Fibroblast of lung (primary cell): ENCODE results near the gene ZCRB1. TPM values are rescaled to one million over a fixed set of nuclear protein-coding genes. Genes with fewer than 3 reads are reported as not detected.

Experiments used
- DNase-seq, 2 donors: peaks; one replicate each; pipeline versions ENCODE4 v3.0.0 to v3.0.0-alpha.2; 2010; ENCODE audit warnings: low read depth in 2 of 2
- H2AFZ ChIP-seq: 2 replicates; pipeline ENCODE4 v1.5.1; 2012; ENCODE audit warnings: low read length, control low read depth, inconsistent platforms
- H3K27ac ChIP-seq: 2 replicates; pipeline ENCODE4 v1.5.1; 2011; ENCODE audit warnings: low read length, control low read depth; ENCODE audit not compliant: insufficient read depth
- H3K27me3 ChIP-seq: 2 replicates; pipeline ENCODE4 v1.5.1; 2011; ENCODE audit warnings: mild to moderate bottlenecking, low read length; ENCODE audit not compliant: control insufficient read depth, insufficient read depth
- H3K36me3 ChIP-seq: 2 replicates; pipeline ENCODE4 v1.5.1; 2011; ENCODE audit warnings: low read length; ENCODE audit not compliant: control insufficient read depth, insufficient read depth
- H3K4me1 ChIP-seq: 2 replicates; pipeline ENCODE4 v1.5.1; 2011; ENCODE audit warnings: low read length; ENCODE audit not compliant: control insufficient read depth, insufficient read depth; ENCODE audit errors: extremely low read depth
- H3K4me2 ChIP-seq: 2 replicates; pipeline ENCODE4 v1.5.1; 2011; ENCODE audit warnings: low read length, control low read depth; ENCODE audit not compliant: insufficient read depth; ENCODE audit errors: extremely low read depth
- H3K4me3 ChIP-seq, 4 experiments: fragments of 200-600 bp in 1 of 4; sonication (generic) in 1 of 4; replicated peaks in 1 of 4; 2 replicates each; pipeline ENCODE4 v1.5.1; 2011 to 2016; ENCODE audit warnings: low read length in 4 of 4, low read depth in 3 of 4, mild to moderate bottlenecking in 3 of 4, control low read depth in 2 of 4, inconsistent platforms in 1 of 4, mixed read lengths in 1 of 4; ENCODE audit not compliant: insufficient read depth in 1 of 4; ENCODE audit errors: control extremely low read depth in 1 of 4
- H3K79me2 ChIP-seq: 2 replicates; pipeline ENCODE4 v1.5.1; 2012; ENCODE audit warnings: mild to moderate bottlenecking, low read length, inconsistent platforms; ENCODE audit not compliant: control insufficient read depth, insufficient read depth
- H3K9ac ChIP-seq: 2 replicates; pipeline ENCODE4 v1.5.1; 2011; ENCODE audit warnings: mild to moderate bottlenecking, low read length, control low read depth; ENCODE audit not compliant: insufficient read depth
- H3K9me3 ChIP-seq: 2 replicates; pipeline ENCODE4 v1.5.1; 2012; ENCODE audit warnings: low read depth, low read length; ENCODE audit not compliant: control insufficient read depth, insufficient read depth
- H4K20me1 ChIP-seq: 2 replicates; pipeline ENCODE4 v1.5.1; 2011; ENCODE audit warnings: low read length; ENCODE audit not compliant: control insufficient read depth, insufficient read depth; ENCODE audit errors: extremely low read depth
- CTCF ChIP-seq, 2 donors: IDR thresholded peaks in 1 of 2; conservative IDR thresholded peaks in 1 of 2; 1 replicate in 1 of 2; 2 replicates in 1 of 2; pipeline ENCODE4 v1.5.1; 2011 to 2012; ENCODE audit warnings: low read length in 2 of 2, control low read depth in 1 of 2, inconsistent platforms in 1 of 2, low read depth in 1 of 2, mild to moderate bottlenecking in 1 of 2
- EZH2 ChIP-seq: IDR thresholded peaks from 2 replicates; pipeline ENCODE4 v1.5.1; 2012; ENCODE audit warnings: low read length, control low read depth, mild to moderate bottlenecking; ENCODE audit errors: missing control alignments
- polyA minus RNA-seq: library from RNA; depleted of rRNA, polyadenylated mRNA; stranded (reverse); fragments of >200 nt; gene quantifications from 2 replicates; pipeline ENCODE4 v1.2.3, GENCODE V29; 2011; ENCODE audit warnings: low replicate concordance
- polyA plus RNA-seq, 2 donors: library from polyadenylated mRNA; depleted of rRNA in 1 of 2; stranded (reverse) in 1 of 2; unstranded in 1 of 2; fragments of >200 nt; gene quantifications; 2 replicates each; pipeline ENCODE4 v1.2.1, GENCODE V29; 2011 to 2012; ENCODE audit warnings: missing spikeins in 1 of 2
- total RNA-seq: library from RNA; depleted of rRNA; stranded (reverse); fragments of >200 nt; gene quantifications from 2 replicates; pipeline ENCODE4 v1.2.1, GENCODE V29; 2014

ZCRB1 gene
- total RNA-seq, result 31.2 and 32.1 TPM in 2 replicates
- 64.4 and 78.0 TPM in 2 replicates for polyA plus RNA-seq
- polyA plus RNA-seq (2012), result 82.8 and 88.2 TPM in 2 replicates
- 2.7 and 13.7 TPM in 2 replicates for polyA minus RNA-seq

- peaks cover 48% of the 10 kb centered on the region for H3K79me2 ChIP-seq
- H3K27ac ChIP-seq, result peak within 1 kb of the TSS; percentile 83
- peak within 1 kb of the TSS; percentile 94 for H2AFZ ChIP-seq
- H3K9me3 ChIP-seq, result no peaks in the 10 kb centered on the region
- DNase-seq, result peak; percentile 74 to 79
- H3K9ac ChIP-seq, result peak within 1 kb of the TSS; percentile 86
- H3K36me3 ChIP-seq, result no peaks in the 10 kb centered on the region
- peaks cover 5% of the 10 kb centered on the region for H3K4me1 ChIP-seq
- peak within 1 kb of the TSS; percentile 86 to 98 (median 94) for H3K4me3 ChIP-seq
- H3K4me2 ChIP-seq, result peak within 1 kb of the TSS; percentile 99
- TF ChIP-seq EZH2 (no peak), CTCF (conservative IDR thresholded peaks at IDR 0.05 in 1 of 2, IDR thresholded peaks at IDR 0.05 in 1 of 2; ENCODE audit: low read depth in 1 of 2, low read length in 2 of 2) (no peak)
- no peaks in the 10 kb centered on the region for H4K20me1 ChIP-seq
- H3K27me3 ChIP-seq, result no peaks in the 10 kb centered on the region
Observed at GRCh38 chr12:42325653-42326474, at the start of gene ZCRB1, which contains the start of gene PPHLN1. ZCRB1 (minus strand) TSS chr12:42326094; CDS start chr12:42324102, 1,992 bp downstream. PPHLN1 (plus strand) TSS chr12:42326167; CDS start chr12:42335903, 9,736 bp downstream.

GRCh38 chr12:42373669-42374068, 47.8 kb upstream of the ZCRB1 start:
- Histone ChIP-seq H3K79me2 (peaks cover 2% of the 10 kb centered on the region), H3K4me3 (no peak overlapping the region), H3K36me3 (no peaks in the 10 kb centered on the region), H3K4me2 (no peak overlapping the region), H4K20me1 (no peaks in the 10 kb centered on the region), H2AFZ (no peak overlapping the region), H3K27me3 (no peaks in the 10 kb centered on the region), H3K9me3 (no peaks in the 10 kb centered on the region), H3K4me1 (no peaks in the 10 kb centered on the region), H3K9ac (no peak overlapping the region), H3K27ac (no peak overlapping the region)
- no peak for DNase-seq
- TF ChIP-seq EZH2 (no peak), CTCF (conservative IDR thresholded peaks at IDR 0.05 in 1 of 2, IDR thresholded peaks at IDR 0.05 in 1 of 2; ENCODE audit: low read depth in 1 of 2, low read length in 2 of 2) (no peak)

- Histone ChIP-seq H2AFZ (no peak overlapping the region), H3K36me3 (no peaks in the 10 kb centered on the region), H3K79me2 (peaks cover 2% of the 10 kb centered on the region), H3K4me1 (no peaks in the 10 kb centered on the region), H3K27me3 (no peaks in the 10 kb centered on the region), H3K4me3 (no peak overlapping the region), H3K4me2 (no peak overlapping the region), H3K9ac (no peak overlapping the region), H3K9me3 (no peaks in the 10 kb centered on the region), H4K20me1 (no peaks in the 10 kb centered on the region), H3K27ac (no peak overlapping the region)
- peak; percentile 22 to 47 for DNase-seq
- TF ChIP-seq EZH2 (no peak), CTCF (conservative IDR thresholded peaks at IDR 0.05 in 1 of 2, IDR thresholded peaks at IDR 0.05 in 1 of 2; ENCODE audit: low read depth in 1 of 2, low read length in 2 of 2) (peak; percentile 73 to 80)
Observed at GRCh38 chr12:42372154-42372791, 46.4 kb upstream of the ZCRB1 start.
